ENCODE measurements around the gene DOLPP1. TPM values are rescaled to one million over a fixed set of nuclear protein-coding genes. Genes with fewer than 3 reads are reported as not detected.
A peak's percentile ranks its signal among the peaks of the same experiment; 100 is the strongest.
"Not testable (repeated sequence)": the region's sequence is repeated elsewhere in the genome, so short reads cannot be mapped to it uniquely, and the experiment has no call there.

DOLPP1 gene
- total RNA-seq, 1 donor from 2014 or later: 21.7 TPM

GRCh38 chr9:129109952-129110739, 29.2 kb downstream of the DOLPP1 start:
- peak; percentile 60 for DNase-seq (ENCODE audit: low spot score)
- ATAC-seq: peak; percentile 57

GRCh38 chr9:129110740-129111527, 30.0 kb downstream of the DOLPP1 start, which contains the start of the genes CRAT and PTPA:
Gene CRAT (minus strand): TSS chr9:129110793. CDS start chr9:129110509, 284 bp downstream.
Gene PTPA (plus strand): TSS chr9:129111415. CDS start chr9:129111601, 186 bp downstream.
- ATAC-seq: peak; percentile 83

GRCh38 chr9:129111528-129112151, 30.7 kb downstream of the DOLPP1 start:
- ATAC-seq: peak; percentile 11
- no peak for DNase-seq (ENCODE audit: low spot score)

More at GRCh38 chr9:129110740-129111527, 30.0 kb downstream of the DOLPP1 start, which contains the start of the genes CRAT and PTPA:
- DNase-seq (ENCODE audit: low spot score): peak; percentile 98

GRCh38 chr9:129112526-129112925, 31.6 kb downstream of the DOLPP1 start:
- not testable (repeated sequence) for ATAC-seq; DNase-seq (ENCODE audit: low spot score)

GRCh38 chr9:129113645-129114304, 32.9 kb downstream of the DOLPP1 start:
- DNase-seq (ENCODE audit: low spot score) (no peak), ATAC-seq (no peak)

GRCh38 chr9:129118799-129119198, 37.9 kb downstream of the DOLPP1 start:
- no peak for ATAC-seq
- no peak for DNase-seq (ENCODE audit: low spot score)

- DNase-seq (ENCODE audit: low spot score) (no peak), ATAC-seq (peak; percentile 47)
Observed at GRCh38 chr9:129121483-129121882, 40.6 kb downstream of the DOLPP1 start.

- DNase-seq (ENCODE audit: low spot score): no peak
- ATAC-seq: no peak
Observed at GRCh38 chr9:129122133-129122532, 41.2 kb downstream of the DOLPP1 start.

- not testable (repeated sequence) for ATAC-seq; DNase-seq (ENCODE audit: low spot score)
Observed at GRCh38 chr9:129122976-129123375, 42.1 kb downstream of the DOLPP1 start.

GRCh38 chr9:129124506-129125069, 43.7 kb downstream of the DOLPP1 start:
- ATAC-seq: no peak

GRCh38 chr9:129125478-129125877, 44.6 kb downstream of the DOLPP1 start:
- DNase-seq (ENCODE audit: low spot score) (no peak), ATAC-seq (peak; percentile 52)

More at GRCh38 chr9:129124506-129125069, 43.7 kb downstream of the DOLPP1 start:
- no peak for DNase-seq (ENCODE audit: low spot score)

- ATAC-seq (no peak), DNase-seq (ENCODE audit: low spot score) (no peak)
Observed at GRCh38 chr9:129126749-129127618, 46.1 kb downstream of the DOLPP1 start.

- ATAC-seq (no peak), DNase-seq (ENCODE audit: low spot score) (no peak)
Observed at GRCh38 chr9:129128689-129129088, 47.8 kb downstream of the DOLPP1 start.

GRCh38 chr9:129130271-129130670, 49.4 kb downstream of the DOLPP1 start:
- ATAC-seq; DNase-seq (ENCODE audit: low spot score): not testable (repeated sequence)

GRCh38 chr9:129130791-129131190, 49.9 kb downstream of the DOLPP1 start:
- ATAC-seq: no peak

GRCh38 chr9:129131300-129132145, 50.6 kb downstream of the DOLPP1 start:
- DNase-seq (ENCODE audit: low spot score) (peak; percentile 76), ATAC-seq (peak; percentile 97)

More at GRCh38 chr9:129130791-129131190, 49.9 kb downstream of the DOLPP1 start:
- no peak for DNase-seq (ENCODE audit: low spot score)

GRCh38 chr9:129133082-129133481, 52.2 kb downstream of the DOLPP1 start:
- no peak for ATAC-seq
- DNase-seq (ENCODE audit: low spot score): no peak

- DNase-seq (ENCODE audit: low spot score) (no peak), ATAC-seq (no peak)
Observed at GRCh38 chr9:129135476-129135875, 54.6 kb downstream of the DOLPP1 start.

Data from left lobe of liver (tissue), 2 donors.